Activated CD8-positive, alpha-beta memory T cell treated with anti-CD3 and anti-CD28 coated beads for 36 hours (primary cell): ENCODE results near the gene COX7A2L. TPM values are rescaled to one million over a fixed set of nuclear protein-coding genes. Genes with fewer than 3 reads are reported as not detected.

ENCODE experiments used
- CTCF ChIA-PET: fragments of 350-600 bp; sonication (Branson Sonifier 250); formaldehyde crosslinking; loops from one replicate; lab custom pipeline; 2021; ENCODE audit warnings: antibody characterized with exemption; lab: Charles Lee
- POLR2A ChIA-PET: fragments of 350-600 bp; sonication (Branson Sonifier 250); formaldehyde crosslinking; loops from one replicate; lab custom pipeline; 2021; ENCODE audit warnings: antibody characterized with exemption; lab: Charles Lee
- total RNA-seq, 2 experiments: library from RNA; stranded (reverse); gene quantifications; one replicate each; pipeline ENCODE4 v1.2.3, GENCODE V29; 2021

Gene COX7A2L
- total RNA-seq, 2 experiments from 2014 or later, result 104 to 105 TPM

DNA sequence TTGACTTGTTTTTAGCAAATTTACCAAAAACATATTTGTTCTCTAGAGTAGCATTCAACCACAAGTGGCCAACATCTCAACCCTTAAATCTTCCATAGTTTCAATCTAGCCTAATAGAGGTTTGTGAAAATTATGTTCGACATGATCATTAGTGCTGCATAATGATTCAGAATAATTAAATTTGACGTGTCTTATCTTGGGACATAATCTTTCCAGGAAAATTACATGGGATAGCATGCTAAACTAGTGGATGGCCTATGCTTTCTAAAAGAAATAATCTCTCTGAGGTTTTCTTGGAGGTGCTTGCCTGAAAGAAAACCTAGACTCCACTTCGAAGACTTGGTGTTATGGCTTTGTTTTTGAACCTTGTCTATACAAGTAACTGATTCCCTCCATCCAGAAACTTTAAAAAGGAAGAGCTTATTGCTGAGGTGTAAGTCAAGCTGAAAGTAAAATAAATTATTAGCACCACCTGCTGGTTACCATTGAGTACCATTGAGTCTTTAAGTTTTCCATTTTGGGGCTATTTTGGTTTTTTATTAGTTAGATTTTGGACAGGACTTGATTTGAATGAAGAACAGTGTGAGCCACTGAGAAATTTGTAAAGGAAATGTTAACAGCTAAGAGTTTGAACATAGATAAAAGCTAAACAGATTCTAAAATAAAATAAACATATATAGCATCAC lies 32.7 kb downstream of the COX7A2L start:
- ChIA-PET POLR2A (no interaction called here), CTCF (interaction anchor here (0.7 to 1.6 kb wide), 4 partner anchors 19 to 233 kb away, joined by 3 to 7 read pairs (median 4); no protein-coding TSS in a partner anchor)

GRCh38 chr2:42327125-42327524 lies 33.9 kb downstream of the COX7A2L start:
- ChIA-PET POLR2A (no interaction called here), CTCF (interaction anchor here (1.6 to 1.8 kb wide), 2 partner anchors 20 to 25 kb away, joined by 3 read pairs; no protein-coding TSS in a partner anchor)

GRCh38 chr2:42325609-42326008 lies 35.4 kb downstream of the COX7A2L start:
- CTCF ChIA-PET, result interaction anchor here (1.8 to 2.1 kb wide), 2 partner anchors 23 to 230 kb away, joined by 3 to 8 read pairs; no protein-coding TSS in a partner anchor
- POLR2A ChIA-PET, result no interaction called here

GRCh38 chr2:42324949-42325348 lies 36.1 kb downstream of the COX7A2L start:
- ChIA-PET CTCF (interaction anchor here (2.1 kb wide), 1 partner anchor 229 kb away, joined by 8 read pairs; no protein-coding TSS in a partner anchor), POLR2A (no interaction called here)

DNA sequence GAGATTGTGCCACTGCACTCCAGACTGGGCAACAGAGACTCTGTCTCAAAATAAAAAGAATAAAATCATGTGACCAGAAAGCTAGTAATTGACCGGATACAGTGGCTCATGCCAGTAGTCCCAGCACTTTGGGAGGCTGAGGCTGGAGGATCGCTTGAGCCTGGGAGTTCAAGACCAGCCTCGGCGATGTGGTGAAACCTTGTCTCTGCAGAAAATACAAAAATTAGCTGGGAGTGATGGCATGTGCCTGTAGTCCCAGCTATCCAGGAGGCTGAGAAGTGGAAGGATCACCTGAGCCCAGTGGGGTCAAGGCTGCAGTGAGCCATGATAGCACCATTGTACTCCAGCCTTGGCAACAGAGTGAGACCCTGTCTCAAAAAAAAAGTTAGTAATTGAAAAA lies 36.8 kb downstream of the COX7A2L start:
- POLR2A ChIA-PET, result no interaction called here
- CTCF ChIA-PET, result no interaction called here

DNA sequence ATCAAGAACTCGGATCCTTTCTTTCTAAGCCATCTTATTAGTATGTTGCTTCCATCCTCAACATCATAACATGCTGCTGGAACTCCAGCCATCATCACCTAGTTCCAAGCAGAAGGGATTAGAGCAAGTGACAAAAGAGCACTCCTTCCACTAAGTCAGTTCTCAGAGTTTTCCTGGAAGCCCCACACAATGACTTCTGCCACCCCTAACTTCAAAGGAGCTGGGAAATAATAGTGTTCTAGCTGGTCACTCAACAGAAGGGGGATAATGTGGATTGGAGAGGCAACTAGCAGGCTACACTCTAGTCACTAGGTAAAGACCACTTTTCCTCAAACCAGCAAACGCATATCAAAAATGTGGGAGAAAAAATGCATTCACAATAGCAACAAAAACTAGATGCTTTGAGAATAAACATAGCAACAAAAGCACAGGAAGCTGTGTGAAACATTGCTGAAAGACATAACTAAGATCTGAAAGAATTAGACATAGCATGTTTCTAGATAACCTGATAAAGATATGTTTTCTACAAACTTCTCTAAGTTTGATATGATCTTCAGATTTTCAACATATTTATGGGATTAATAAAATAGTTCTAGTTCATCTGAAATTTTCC lies 39.5 kb downstream of the COX7A2L start:
- POLR2A ChIA-PET, result no interaction called here
- CTCF ChIA-PET, result no interaction called here

- POLR2A ChIA-PET, result no interaction called here
- CTCF ChIA-PET, result no interaction called here
These were observed 41.8 kb downstream of the COX7A2L start for GRCh38 chr2:42319265-42319664.

- POLR2A ChIA-PET, result no interaction called here
- CTCF ChIA-PET, result no interaction called here
These were observed 43.1 kb downstream of the COX7A2L start for GRCh38 chr2:42317945-42318344.

- ChIA-PET POLR2A (no interaction called here), CTCF (no interaction called here)
These were observed 43.5 kb downstream of the COX7A2L start for GRCh38 chr2:42317486-42317885.

DNA sequence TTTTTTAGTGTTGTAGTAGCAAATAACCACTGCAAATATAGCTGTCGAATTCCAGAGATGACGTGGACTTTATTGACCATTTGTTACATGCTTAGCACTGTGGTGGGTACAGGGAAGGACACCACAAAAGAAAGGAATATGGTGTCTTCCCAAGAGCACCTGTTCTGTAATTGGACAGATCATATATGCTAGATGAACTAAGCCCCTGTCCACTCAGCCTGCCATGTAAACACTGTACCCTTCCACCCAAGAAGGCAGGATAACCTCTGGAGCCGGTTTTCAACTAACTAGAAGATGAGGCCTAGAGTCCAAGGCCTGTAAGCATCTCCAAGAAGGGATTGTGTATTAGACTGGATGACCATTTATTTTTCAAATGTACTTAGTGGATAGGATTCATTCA lies 44.1 kb downstream of the COX7A2L start:
- ChIA-PET CTCF (no interaction called here), POLR2A (no interaction called here)

DNA sequence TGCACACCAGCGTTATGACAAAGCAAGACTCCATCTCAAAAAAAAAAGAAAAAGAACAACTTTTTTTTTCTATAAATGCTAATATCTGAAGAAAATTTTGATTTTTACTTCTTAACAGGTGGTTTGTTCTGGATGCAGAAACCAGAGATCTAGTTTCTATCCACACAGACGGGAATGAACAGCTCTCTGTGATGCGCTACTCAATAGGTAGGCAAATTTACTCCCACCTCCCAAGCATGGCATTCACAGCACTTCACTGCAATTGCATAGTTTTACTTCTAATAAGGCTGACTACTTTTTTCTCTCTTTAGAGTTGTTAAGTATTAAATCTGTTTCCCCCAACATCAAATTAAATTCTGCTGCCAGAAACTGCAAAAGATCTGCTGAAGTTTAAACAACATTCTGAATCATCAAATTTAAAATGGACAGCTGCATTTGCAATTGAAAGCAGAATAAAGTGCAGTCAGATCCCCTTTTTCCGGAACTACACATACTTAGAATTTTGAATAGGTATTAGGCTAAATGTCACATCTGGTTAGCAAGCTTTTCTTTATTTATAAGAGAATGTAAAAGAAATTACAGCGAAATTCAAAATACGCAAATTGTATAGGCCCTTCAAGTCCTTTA lies 45.1 kb downstream of the COX7A2L start:
- ChIA-PET POLR2A (no interaction called here), CTCF (no interaction called here)

- CTCF ChIA-PET, result no interaction called here
These were observed 46.0 kb downstream of the COX7A2L start for GRCh38 chr2:42314892-42315468.

GRCh38 chr2:42312106-42312505 lies 48.9 kb downstream of the COX7A2L start:
- ChIA-PET CTCF (no interaction called here), POLR2A (no interaction called here)

More at GRCh38 chr2:42314892-42315468, 46.0 kb downstream of the COX7A2L start:
- POLR2A ChIA-PET, result no interaction called here

GRCh38 chr2:42310007-42310515 lies 51.0 kb downstream of the COX7A2L start:
- POLR2A ChIA-PET, result no interaction called here
- CTCF ChIA-PET, result no interaction called here

DNA sequence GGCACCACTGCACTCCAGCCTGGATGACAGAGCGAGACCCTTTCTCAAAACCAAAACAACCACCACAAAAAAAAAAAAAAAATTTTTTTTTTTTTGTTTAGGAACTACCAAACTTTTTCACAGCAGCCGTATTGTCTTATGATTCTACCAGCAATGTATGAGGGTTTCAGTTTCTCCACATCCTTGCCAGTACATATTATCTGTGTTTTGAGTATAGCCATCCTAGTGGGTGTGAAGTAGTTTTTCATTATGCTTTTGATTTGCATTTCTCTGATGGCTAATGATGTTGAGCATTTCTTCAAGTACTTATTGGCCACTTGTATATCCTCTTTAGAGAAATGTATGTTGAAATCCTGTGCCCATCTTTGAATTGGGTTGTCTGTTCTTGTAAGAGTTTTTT lies 51.7 kb downstream of the COX7A2L start:
- CTCF ChIA-PET, result interaction anchor here (0.6 kb wide), 1 partner anchor 53 kb away, joined by 3 read pairs; no protein-coding TSS in a partner anchor

GRCh38 chr2:42307180-42307579 lies 53.8 kb downstream of the COX7A2L start:
- POLR2A ChIA-PET, result no interaction called here
- CTCF ChIA-PET, result no interaction called here

More for the DNA sequence above, 51.7 kb downstream of the COX7A2L start:
- POLR2A ChIA-PET, result no interaction called here

DNA sequence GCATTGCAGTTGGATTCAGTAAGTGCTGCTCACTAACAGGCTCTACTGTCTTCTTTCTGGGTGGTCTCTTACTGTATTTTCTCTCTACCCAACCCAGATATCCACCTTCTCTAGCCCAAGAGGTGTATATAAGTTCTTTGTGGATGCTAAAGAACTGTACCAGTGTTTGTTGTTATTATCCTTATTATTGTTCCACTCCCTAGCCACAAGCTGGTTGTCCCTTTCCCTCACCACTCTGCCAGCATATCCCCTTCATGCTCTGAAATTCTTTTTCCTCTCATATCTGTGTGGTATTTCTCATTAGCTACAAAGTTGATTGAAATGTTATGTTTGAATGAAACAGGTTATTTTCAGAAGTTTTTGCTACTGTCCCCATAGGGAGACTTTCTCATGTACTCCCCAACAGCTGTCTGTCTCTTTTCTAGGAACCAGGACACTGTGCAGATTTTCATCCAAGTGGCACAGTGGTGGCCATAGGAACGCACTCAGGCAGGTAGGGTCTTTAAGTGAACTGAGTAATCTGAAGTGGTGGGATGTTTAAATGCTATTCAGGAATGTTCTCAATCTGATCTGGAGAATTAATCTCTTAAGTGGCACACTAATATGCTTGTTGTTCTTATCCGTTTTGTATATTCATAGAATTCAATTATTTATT lies 56.8 kb downstream of the COX7A2L start:
- POLR2A ChIA-PET, result no interaction called here
- CTCF ChIA-PET, result no interaction called here

DNA sequence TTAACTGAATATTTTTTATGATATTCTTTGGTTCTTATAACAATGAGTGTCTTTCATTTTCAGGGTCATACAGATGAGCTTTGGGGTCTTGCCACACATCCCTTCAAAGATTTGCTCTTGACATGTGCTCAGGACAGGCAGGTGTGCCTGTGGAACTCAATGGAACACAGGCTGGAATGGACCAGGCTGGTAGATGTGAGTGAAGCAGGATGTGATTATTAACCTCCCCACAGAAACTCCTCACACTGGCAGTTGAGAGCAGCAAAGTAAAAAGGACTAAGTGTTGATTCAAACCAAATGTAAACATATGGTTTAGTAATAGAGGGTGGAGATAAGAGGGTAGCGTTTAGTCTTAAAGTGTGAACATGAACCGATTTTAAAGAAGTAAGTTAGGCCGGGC lies 57.8 kb downstream of the COX7A2L start:
- CTCF ChIA-PET, result interaction anchor here (1.4 kb wide), 1 partner anchor 23 kb away, joined by 3 read pairs; no protein-coding TSS in a partner anchor
- POLR2A ChIA-PET, result no interaction called here

- CTCF ChIA-PET, result interaction anchor here (1.3 kb wide), 1 partner anchor 28 kb away, joined by 5 read pairs; no protein-coding TSS in a partner anchor
- POLR2A ChIA-PET, result interaction anchor here (0.6 kb wide), 1 partner anchor 13 kb away, joined by 6 read pairs; no protein-coding TSS in a partner anchor
These were observed 60.5 kb downstream of the COX7A2L start for GRCh38 chr2:42300527-42300926.
